Kidney (tissue), 14 donors: ENCODE measurements around the gene CYP26A1. TPM values are rescaled to one million over a fixed set of nuclear protein-coding genes. Genes with fewer than 3 reads are reported as not detected.

Experiments
- DNase-seq, 5 donors: peaks; one replicate each; pipeline ENCODE4 v3.0.0-alpha.2; 2013 to 2020
- FAIRE-seq: peaks from 2 replicates; lab custom pipeline; 2012; peaks lifted over from hg19 to GRCh38; lab: Jason Lieb, UNC
- H3K27ac ChIP-seq, 2 donors: one replicate each; pipeline ENCODE4 v1.7.0; 2013; ENCODE audit warnings: low read depth in 2 of 2, low read length in 2 of 2, inconsistent platforms in 1 of 2
- H3K27me3 ChIP-seq: one replicate; pipeline ENCODE4 v1.7.1; 2013; ENCODE audit warnings: low read length, inconsistent platforms; ENCODE audit not compliant: control insufficient read depth, insufficient read depth
- H3K36me3 ChIP-seq, 3 donors: one replicate each; pipeline versions ENCODE4 v1.7.0 to v1.7.1; 2013; ENCODE audit warnings: low read length in 3 of 3, control low read depth in 1 of 3, inconsistent platforms in 1 of 3; ENCODE audit not compliant: insufficient read depth in 3 of 3, control insufficient read depth in 2 of 3
- H3K4me1 ChIP-seq, 3 donors: one replicate each; pipeline versions ENCODE4 v1.7.0 to v1.7.1; 2013; ENCODE audit warnings: low read length in 3 of 3, inconsistent platforms in 1 of 3, low read depth in 1 of 3; ENCODE audit not compliant: control insufficient read depth in 2 of 3, insufficient read depth in 2 of 3
- H3K4me3 ChIP-seq, 3 donors: one replicate each; pipeline versions ENCODE4 v1.7.0 to v1.8.1; 2013; ENCODE audit warnings: low read length in 3 of 3, control low read depth in 1 of 3, inconsistent platforms in 1 of 3
- H3K9ac ChIP-seq, 3 donors: one replicate each; pipeline versions ENCODE4 v1.7.0 to v1.7.1; 2013; ENCODE audit warnings: low read length in 3 of 3, control low read depth in 1 of 3, inconsistent platforms in 1 of 3
- H3K9me3 ChIP-seq, 3 donors: one replicate each; pipeline versions ENCODE4 v1.7.0 to v1.7.1; 2013; ENCODE audit warnings: low read length in 3 of 3, control low read depth in 1 of 3, inconsistent platforms in 1 of 3; ENCODE audit not compliant: control insufficient read depth in 2 of 3, insufficient read depth in 1 of 3
- intact Hi-C: fragments of 100-400 bp; cut with DNase I; formaldehyde crosslinking; loops from one replicate; pipeline ENCODE4 v1.11.1; 2022
- polyA plus RNA-seq: library from polyadenylated mRNA; stranded (reverse); fragments of 350-450 nt; fragmentation: Illumina TruSeq; extraction: RNeasy Lipid Tissue Mini Kit (QIAGEN cat#74804); gene quantifications from one replicate; pipeline ENCODE4 v1.2.3, GENCODE V29; 2014; ENCODE audit warnings: low read depth, low replicate concordance; ENCODE audit not compliant: insufficient read depth
- total RNA-seq: library from RNA; stranded (reverse); fragmentation: NEBNext Ultra II Directional; extraction: Animal tissue kit (Norgen Biotek cat#: 25700); gene quantifications from one replicate; pipeline ENCODE4 v1.2.1, GENCODE V29; 2021
- TF ChIP-seq, protein P1 (sequence below): IDR thresholded peaks from 3 replicates; pipeline ENCODE4 v1.5.1; 2012; ENCODE audit warnings: mild to moderate bottlenecking, moderate library complexity, borderline replicate concordance; ENCODE audit not compliant: insufficient read depth; ENCODE audit errors: extremely low read depth
- donor health status: control.
- donor health status: control.
- donor health status: control.
- donor health status: control.
- donor health status: control.
- donor health status: DM: yes; HTN: yes; CAD: no.
- donor health status: Normal renal cell carcinoma (clear cell type).

CYP26A1 gene
- total and polyA plus RNA-seq, 2 donors from 2014 or later = 0.22 TPM; not detected in 1

GRCh38 chr10:93028883-93029282 lies 44.8 kb upstream of the CYP26A1 start:
- Histone ChIP-seq H3K36me3 (peaks cover 0 to 3% (median 0%) of the 10 kb centered on the region in 3 donors), H3K9ac (no peak overlapping the region), H3K27me3 (no peaks in the 10 kb centered on the region), H3K4me1 (no peaks in the 10 kb centered on the region), H3K9me3 (no peaks in the 10 kb centered on the region), H3K4me3 (no peak overlapping the region), H3K27ac (no peak overlapping the region)
- intact Hi-C loops = no loop called here
- no peak for DNase-seq
- TF ChIP-seq, protein P1, sequence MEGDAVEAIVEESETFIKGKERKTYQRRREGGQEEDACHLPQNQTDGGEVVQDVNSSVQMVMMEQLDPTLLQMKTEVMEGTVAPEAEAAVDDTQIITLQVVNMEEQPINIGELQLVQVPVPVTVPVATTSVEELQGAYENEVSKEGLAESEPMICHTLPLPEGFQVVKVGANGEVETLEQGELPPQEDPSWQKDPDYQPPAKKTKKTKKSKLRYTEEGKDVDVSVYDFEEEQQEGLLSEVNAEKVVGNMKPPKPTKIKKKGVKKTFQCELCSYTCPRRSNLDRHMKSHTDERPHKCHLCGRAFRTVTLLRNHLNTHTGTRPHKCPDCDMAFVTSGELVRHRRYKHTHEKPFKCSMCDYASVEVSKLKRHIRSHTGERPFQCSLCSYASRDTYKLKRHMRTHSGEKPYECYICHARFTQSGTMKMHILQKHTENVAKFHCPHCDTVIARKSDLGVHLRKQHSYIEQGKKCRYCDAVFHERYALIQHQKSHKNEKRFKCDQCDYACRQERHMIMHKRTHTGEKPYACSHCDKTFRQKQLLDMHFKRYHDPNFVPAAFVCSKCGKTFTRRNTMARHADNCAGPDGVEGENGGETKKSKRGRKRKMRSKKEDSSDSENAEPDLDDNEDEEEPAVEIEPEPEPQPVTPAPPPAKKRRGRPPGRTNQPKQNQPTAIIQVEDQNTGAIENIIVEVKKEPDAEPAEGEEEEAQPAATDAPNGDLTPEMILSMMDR = no peak
- FAIRE-seq = no peak

DNA sequence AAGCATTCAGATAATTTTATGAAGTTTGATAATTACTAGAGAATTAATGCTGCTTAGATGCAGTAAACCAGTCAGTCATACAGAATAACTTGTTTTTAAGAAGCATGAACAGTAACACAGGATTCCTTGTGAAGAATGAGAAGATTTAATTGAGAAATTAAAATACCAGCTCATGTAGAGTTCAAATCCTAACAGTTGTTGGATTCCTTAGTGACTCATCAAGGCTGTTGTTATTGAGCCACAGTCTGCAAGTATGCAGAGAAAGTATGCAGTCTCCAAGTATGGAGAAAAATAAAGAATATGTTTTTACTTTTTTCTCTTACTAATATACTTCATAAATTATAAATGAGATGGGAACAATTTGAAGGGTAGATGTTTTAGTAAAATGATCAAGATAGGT lies 43.3 kb upstream of the CYP26A1 start:
- TF ChIP-seq, protein P1 = no peak
- no peak for DNase-seq
- no peak for FAIRE-seq

DNA sequence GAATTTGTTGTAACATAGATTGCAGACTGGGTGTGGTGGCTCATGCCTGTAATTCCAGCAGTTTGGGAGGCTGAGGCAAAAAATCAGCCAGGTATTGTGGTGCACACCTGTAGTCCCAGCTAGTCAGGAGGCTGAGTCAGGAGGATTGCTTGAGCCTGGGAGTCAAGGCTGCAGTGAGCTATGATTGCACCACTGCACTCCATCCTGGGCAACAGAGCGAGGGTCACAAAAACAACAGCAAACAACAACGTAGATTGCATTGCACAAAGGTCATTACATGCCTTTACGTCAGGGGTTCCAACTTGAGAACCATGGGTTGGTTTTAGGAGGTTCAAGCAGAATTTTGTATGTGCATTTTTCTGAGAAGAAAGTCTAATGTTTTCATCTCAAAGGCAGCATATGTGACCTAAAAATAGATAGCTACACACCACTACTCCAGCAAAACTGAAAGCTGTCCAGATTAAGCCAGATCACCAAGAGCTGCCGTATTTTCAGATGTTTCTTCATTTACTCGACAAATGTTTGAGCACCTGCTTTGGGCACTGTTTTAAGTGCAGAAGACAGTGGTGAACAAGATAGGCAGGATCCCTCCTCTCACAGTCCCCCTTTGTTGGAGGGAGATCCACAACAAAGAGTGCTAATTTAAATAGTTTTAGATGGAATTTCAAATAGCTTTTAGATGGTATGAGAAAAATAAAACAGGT lies 41.4 kb upstream of the CYP26A1 start:
- no peaks in the 10 kb centered on the region for H3K9me3 ChIP-seq
- intact Hi-C loops = no loop called here
- H3K36me3 ChIP-seq = no peaks in the 10 kb centered on the region
- FAIRE-seq (no peak), DNase-seq (no peak)
- TF ChIP-seq, protein P1 = no peak
- no peak overlapping the region for H3K4me3 ChIP-seq
- no peaks in the 10 kb centered on the region for H3K4me1 ChIP-seq
- no peaks in the 10 kb centered on the region for H3K27me3 ChIP-seq
- no peak overlapping the region for H3K27ac ChIP-seq
- H3K9ac ChIP-seq = no peak overlapping the region

More for the DNA sequence above, 43.3 kb upstream of the CYP26A1 start:
- Histone ChIP-seq H3K9ac (no peak overlapping the region), H3K4me3 (no peak overlapping the region), H3K36me3 (peaks cover 0 to 3% (median 0%) of the 10 kb centered on the region in 3 donors), H3K27ac (no peak overlapping the region), H3K4me1 (no peaks in the 10 kb centered on the region), H3K9me3 (no peaks in the 10 kb centered on the region), H3K27me3 (no peaks in the 10 kb centered on the region)
- intact Hi-C loops = no loop called here

DNA sequence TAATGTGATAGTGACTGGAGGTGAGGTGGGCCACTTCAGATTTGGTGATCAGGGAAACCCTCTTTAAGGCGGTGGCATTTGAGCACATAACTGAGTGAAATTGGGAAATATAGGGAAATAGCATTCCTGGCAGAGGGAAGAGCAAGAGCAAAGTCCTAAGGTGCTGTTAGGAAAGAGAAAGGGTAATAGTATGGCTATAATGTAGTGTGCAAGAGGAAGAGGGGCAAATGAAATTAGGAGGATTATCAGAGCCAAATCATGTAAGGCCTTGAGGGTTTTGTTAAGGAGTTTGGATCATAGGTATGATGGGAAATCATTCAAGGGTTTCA lies 40.9 kb upstream of the CYP26A1 start:
- TF ChIP-seq, protein P1 = no peak
- FAIRE-seq = no peak
- Histone ChIP-seq H3K9ac (no peak overlapping the region), H3K27ac (no peak overlapping the region), H3K36me3 (no peaks in the 10 kb centered on the region), H3K27me3 (no peaks in the 10 kb centered on the region), H3K4me3 (no peak overlapping the region), H3K9me3 (no peaks in the 10 kb centered on the region), H3K4me1 (no peaks in the 10 kb centered on the region)
- intact Hi-C loops = no loop called here
- no peak for DNase-seq
